Skeletal muscle satellite cell (primary cell): ENCODE data around the gene EXOC3L4.
A peak's percentile ranks its signal among the peaks of the same experiment; 100 is the strongest.

Experiments used
- H3K27me3 ChIP-seq: 2 replicates; pipeline ENCODE4 v1.7.0; 2013; ENCODE audit warnings: low read length; ENCODE audit not compliant: control insufficient read depth, insufficient read depth
- H3K36me3 ChIP-seq: 2 replicates; pipeline ENCODE4 v1.7.0; 2013; ENCODE audit warnings: mild to moderate bottlenecking, control low read depth, low read length; ENCODE audit not compliant: insufficient read depth
- H3K4me1 ChIP-seq: 2 replicates; pipeline ENCODE4 v1.7.0; 2013; ENCODE audit warnings: low read length; ENCODE audit not compliant: control insufficient read depth, insufficient read depth
- H3K4me2 ChIP-seq: 2 replicates; pipeline ENCODE4 v1.7.0; 2013; ENCODE audit warnings: mild to moderate bottlenecking, low read length
- H3K4me3 ChIP-seq: 2 replicates; pipeline ENCODE4 v1.7.0; 2013; ENCODE audit warnings: low read length
- H3K9ac ChIP-seq: 2 replicates; pipeline ENCODE4 v1.7.0; 2013; ENCODE audit warnings: mild to moderate bottlenecking, low read depth, low read length, moderate library complexity
- H3K9me3 ChIP-seq: replicated peaks from 2 replicates; pipeline ENCODE4 v1.7.0; 2013; ENCODE audit warnings: mild to moderate bottlenecking, control low read depth, low read length

EXOC3L4 gene

GRCh38 chr14:103097244-103097993 is 2.9 kb downstream of the EXOC3L4 start:
- Histone ChIP-seq H3K9ac (no peak overlapping the region), H3K4me2 (no peak overlapping the region), H3K36me3 (no peaks in the 10 kb centered on the region), H3K9me3 (no peaks in the 10 kb centered on the region), H3K4me3 (no peak overlapping the region), H3K27me3 (peaks cover 27% of the 10 kb centered on the region), H3K4me1 (peaks cover 8% of the 10 kb centered on the region)

- Histone ChIP-seq H3K9ac (no peak overlapping the region), H3K9me3 (no peaks in the 10 kb centered on the region), H3K4me3 (no peak overlapping the region), H3K4me1 (peaks cover 8% of the 10 kb centered on the region), H3K27me3 (peaks cover 27% of the 10 kb centered on the region), H3K4me2 (no peak overlapping the region), H3K36me3 (no peaks in the 10 kb centered on the region)
Observed at GRCh38 chr14:103097994-103098957, 3.8 kb downstream of the EXOC3L4 start.

DNA sequence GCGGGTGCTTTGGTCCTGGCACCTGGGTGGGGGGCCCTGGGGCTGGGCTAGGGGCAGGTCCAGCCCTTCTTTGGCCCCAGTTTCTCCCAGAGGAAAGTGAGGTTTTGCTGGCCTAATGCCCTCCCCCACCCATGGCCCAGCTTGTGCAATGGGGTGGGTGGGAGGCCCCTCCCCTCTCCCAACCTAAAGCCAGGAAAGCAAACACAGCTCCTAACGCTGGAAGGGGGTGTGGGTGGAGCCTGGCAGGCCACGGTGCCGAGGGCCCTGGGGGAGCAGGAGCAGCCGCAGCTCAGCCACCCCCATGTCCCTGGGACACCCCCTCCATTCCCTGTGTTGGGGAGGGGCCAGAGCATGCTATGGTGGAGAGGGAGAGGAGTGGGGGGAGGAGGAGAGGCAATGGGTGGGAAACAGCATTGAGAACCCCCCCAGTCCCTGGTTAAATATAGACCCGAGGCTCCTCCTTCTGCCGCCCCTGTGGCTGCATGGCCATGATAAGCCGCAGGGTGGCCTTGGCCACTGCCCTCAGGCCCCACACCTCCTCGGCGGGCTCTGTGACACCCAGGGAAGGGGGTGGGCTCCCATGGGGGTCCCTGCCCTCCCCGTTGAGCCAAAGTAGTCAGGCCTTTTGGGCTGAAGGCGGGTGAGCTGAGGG is 4.7 kb downstream of the EXOC3L4 start:
- peaks cover 34% of the 10 kb centered on the region for H3K27me3 ChIP-seq
- H3K4me2 ChIP-seq, result no peak overlapping the region
- H3K9ac ChIP-seq, result no peak overlapping the region
- no peaks in the 10 kb centered on the region for H3K9me3 ChIP-seq
- no peak overlapping the region for H3K4me3 ChIP-seq
- peaks cover 13% of the 10 kb centered on the region for H3K4me1 ChIP-seq
- H3K36me3 ChIP-seq, result no peaks in the 10 kb centered on the region

DNA sequence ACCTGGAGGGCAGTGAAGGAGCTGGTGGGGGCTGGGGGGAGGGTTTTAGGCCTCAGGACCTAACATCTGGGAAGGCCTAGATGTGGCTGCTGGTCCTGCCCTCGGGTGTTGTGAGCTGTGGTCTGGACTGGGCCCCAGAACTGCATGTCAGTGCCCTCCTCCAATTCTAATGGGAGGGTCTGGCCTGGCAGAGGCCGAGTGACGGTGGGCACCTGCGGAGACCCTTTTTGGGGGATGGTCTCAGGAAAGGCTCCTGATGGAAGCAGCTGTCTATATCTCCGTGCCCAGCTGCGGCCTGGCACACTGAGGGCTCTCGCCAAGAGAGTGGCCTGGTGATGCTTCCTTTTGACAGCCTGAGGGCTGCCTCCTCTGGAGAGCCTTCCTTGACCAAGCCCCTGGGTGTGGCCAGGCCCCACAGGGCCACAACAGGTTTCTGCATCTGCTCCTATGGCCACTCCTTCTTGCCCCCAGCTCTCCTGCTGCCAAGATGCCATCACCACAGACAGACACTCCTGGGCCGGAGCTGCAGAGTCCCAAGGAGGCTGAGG is 5.3 kb downstream of the EXOC3L4 start:
- Histone ChIP-seq H3K36me3 (no peaks in the 10 kb centered on the region), H3K9ac (no peak overlapping the region), H3K4me2 (no peak overlapping the region), H3K4me1 (peaks cover 7% of the 10 kb centered on the region), H3K4me3 (no peak overlapping the region), H3K9me3 (no peaks in the 10 kb centered on the region), H3K27me3 (peaks cover 39% of the 10 kb centered on the region)

DNA sequence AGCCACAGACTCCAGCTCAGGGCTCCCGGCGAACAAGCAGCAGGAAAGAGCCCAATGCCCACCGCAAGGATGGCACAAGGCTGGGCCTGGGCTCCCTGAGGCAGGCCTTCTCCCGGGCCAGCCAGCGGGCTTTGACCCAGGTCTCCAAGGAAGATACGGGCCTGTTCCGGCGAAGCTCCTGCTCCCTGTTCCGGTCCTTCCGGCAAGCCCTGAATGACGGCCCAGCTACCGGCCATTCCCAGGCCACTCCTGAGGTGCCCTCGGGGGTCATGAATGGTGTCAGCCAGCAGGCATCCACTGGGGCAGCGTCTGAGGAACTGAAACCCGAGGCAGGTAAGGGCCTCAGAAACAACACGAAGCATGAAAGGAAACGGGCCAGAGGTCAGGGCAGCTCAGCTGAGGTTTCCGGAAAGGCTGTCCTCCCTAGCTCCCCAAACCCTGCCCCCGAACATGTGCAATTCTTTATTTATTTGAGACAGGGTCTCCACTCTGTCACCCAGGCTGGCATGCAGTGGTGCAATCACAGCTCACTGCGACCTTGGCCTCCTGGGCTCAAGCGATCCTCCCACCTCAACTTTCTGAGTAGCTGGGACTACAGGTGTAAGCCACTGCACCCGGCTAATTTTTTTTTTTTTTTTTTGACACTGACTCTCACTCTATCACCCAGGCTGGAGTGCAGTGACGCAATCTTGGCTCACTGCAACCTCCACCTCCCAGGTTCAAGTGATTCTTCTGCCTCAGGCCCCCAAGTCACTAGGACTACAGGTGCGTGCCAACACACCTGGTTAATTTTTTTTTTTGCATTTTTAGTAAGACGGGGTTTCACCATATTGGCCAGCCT is 6.0 kb downstream of the EXOC3L4 start:
- H3K9me3 ChIP-seq, result no peaks in the 10 kb centered on the region
- no peaks in the 10 kb centered on the region for H3K36me3 ChIP-seq
- no peak overlapping the region for H3K9ac ChIP-seq
- H3K4me3 ChIP-seq, result no peak overlapping the region
- H3K27me3 ChIP-seq, result peaks cover 35% of the 10 kb centered on the region
- H3K4me1 ChIP-seq, result peaks cover 5% of the 10 kb centered on the region
- H3K4me2 ChIP-seq, result no peak overlapping the region

- Histone ChIP-seq H3K27me3 (peaks cover 38% of the 10 kb centered on the region), H3K4me1 (peaks cover 5% of the 10 kb centered on the region), H3K4me3 (no peak overlapping the region), H3K9ac (no peak overlapping the region), H3K36me3 (no peaks in the 10 kb centered on the region), H3K9me3 (no peaks in the 10 kb centered on the region), H3K4me2 (no peak overlapping the region)
Observed at GRCh38 chr14:103101257-103101962, 6.9 kb downstream of the EXOC3L4 start.

GRCh38 chr14:103101963-103102688 is 7.6 kb downstream of the EXOC3L4 start:
- Histone ChIP-seq H3K27me3 (peaks cover 33% of the 10 kb centered on the region), H3K9ac (no peak overlapping the region), H3K4me2 (no peak overlapping the region), H3K36me3 (no peaks in the 10 kb centered on the region), H3K4me3 (no peak overlapping the region), H3K4me1 (peaks cover 5% of the 10 kb centered on the region), H3K9me3 (no peaks in the 10 kb centered on the region)

GRCh38 chr14:103102689-103103260 is 8.2 kb downstream of the EXOC3L4 start:
- Histone ChIP-seq H3K36me3 (no peaks in the 10 kb centered on the region), H3K4me1 (peaks cover 5% of the 10 kb centered on the region), H3K27me3 (peaks cover 28% of the 10 kb centered on the region), H3K9me3 (no peaks in the 10 kb centered on the region), H3K4me2 (no peak overlapping the region), H3K9ac (no peak overlapping the region), H3K4me3 (no peak overlapping the region)

- Histone ChIP-seq H3K36me3 (no peaks in the 10 kb centered on the region), H3K4me2 (peak overlapping the region; percentile 87), H3K4me3 (peak overlapping the region; percentile 63), H3K9me3 (no peaks in the 10 kb centered on the region), H3K27me3 (peaks cover 19% of the 10 kb centered on the region), H3K4me1 (peaks cover 13% of the 10 kb centered on the region), H3K9ac (no peak overlapping the region)
Observed at GRCh38 chr14:103103461-103104388, 9.2 kb downstream of the EXOC3L4 start.
